OCI-LY7 (cell line): ENCODE results near the gene PIGQ.

Source experiments
- CTCF ChIP-seq: fragments of 200-600 bp; sonication (generic); conservative IDR thresholded peaks from 2 replicates; pipeline ENCODE4 v1.5.1; 2014; ENCODE audit warnings: mild to moderate bottlenecking, antibody characterized with exemption, low read length, moderate library complexity, mixed read lengths
- EZH2phosphoT487 ChIP-seq: fragments of 200-600 bp; sonication (generic); IDR thresholded peaks from 2 replicates; pipeline ENCODE4 v1.6.1; 2018; ENCODE audit warnings: low read depth, borderline replicate concordance, mild to moderate bottlenecking, mixed run types, antibody characterized with exemption, low read length, moderate library complexity, mixed read lengths

GRCh38 chr16:576197-576822 is 6.5 kb downstream of the PIGQ start:
- TF ChIP-seq EZH2phosphoT487 (no peak), CTCF (no peak)
